Stimulated activated naive B cell treated with anti-CD40 and anti-IgM and Interleukin-4, amounts not matched to agents 10 μg/mL and 1 μg/mL and 100 μg/mL, for 72 hours (primary cell): Measurements from ENCODE around the gene RAD54L2.
"Not testable (repeated sequence)": the region's sequence is repeated elsewhere in the genome, so short reads cannot be mapped to it uniquely, and the experiment has no call there.

ENCODE experiments used
- ATAC-seq, 2 donors: fragments of 150-1000 bp; cut with Tn5 transposase; replicated peaks; 2 replicates each; pipeline ENCODE4 v1.10.0; 2021; ENCODE audit warnings: moderate library complexity in 1 of 2
- DNase-seq: peaks from one replicate; pipeline ENCODE4 v3.0.0; 2021
- H3K27ac Mint-ChIP-seq: one replicate; pipeline ENCODE4 v1.8.0; 2022; ENCODE audit warnings: mild to moderate bottlenecking, mixed read lengths
- H3K27me3 Mint-ChIP-seq, 2 donors: one replicate each; pipeline ENCODE4 v1.8.0; 2022; ENCODE audit warnings: mixed read lengths in 2 of 2
- H3K36me3 Mint-ChIP-seq, 2 donors: one replicate each; pipeline ENCODE4 v1.8.0; 2022; ENCODE audit warnings: mixed read lengths in 2 of 2, mild to moderate bottlenecking in 1 of 2
- H3K4me1 Mint-ChIP-seq, 2 donors: one replicate each; pipeline ENCODE4 v1.8.0; 2022; ENCODE audit warnings: mixed read lengths in 2 of 2, mild to moderate bottlenecking in 1 of 2
- H3K4me3 Mint-ChIP-seq, 2 donors: one replicate each; pipeline ENCODE4 v1.8.0; 2022; ENCODE audit warnings: mild to moderate bottlenecking in 2 of 2, mixed read lengths in 2 of 2, moderate library complexity in 1 of 2
- H3K9me3 Mint-ChIP-seq, 2 donors: one replicate each; pipeline ENCODE4 v1.8.0; 2022; ENCODE audit warnings: mixed read lengths in 2 of 2, mild to moderate bottlenecking in 1 of 2

The RAD54L2 gene, protein sequence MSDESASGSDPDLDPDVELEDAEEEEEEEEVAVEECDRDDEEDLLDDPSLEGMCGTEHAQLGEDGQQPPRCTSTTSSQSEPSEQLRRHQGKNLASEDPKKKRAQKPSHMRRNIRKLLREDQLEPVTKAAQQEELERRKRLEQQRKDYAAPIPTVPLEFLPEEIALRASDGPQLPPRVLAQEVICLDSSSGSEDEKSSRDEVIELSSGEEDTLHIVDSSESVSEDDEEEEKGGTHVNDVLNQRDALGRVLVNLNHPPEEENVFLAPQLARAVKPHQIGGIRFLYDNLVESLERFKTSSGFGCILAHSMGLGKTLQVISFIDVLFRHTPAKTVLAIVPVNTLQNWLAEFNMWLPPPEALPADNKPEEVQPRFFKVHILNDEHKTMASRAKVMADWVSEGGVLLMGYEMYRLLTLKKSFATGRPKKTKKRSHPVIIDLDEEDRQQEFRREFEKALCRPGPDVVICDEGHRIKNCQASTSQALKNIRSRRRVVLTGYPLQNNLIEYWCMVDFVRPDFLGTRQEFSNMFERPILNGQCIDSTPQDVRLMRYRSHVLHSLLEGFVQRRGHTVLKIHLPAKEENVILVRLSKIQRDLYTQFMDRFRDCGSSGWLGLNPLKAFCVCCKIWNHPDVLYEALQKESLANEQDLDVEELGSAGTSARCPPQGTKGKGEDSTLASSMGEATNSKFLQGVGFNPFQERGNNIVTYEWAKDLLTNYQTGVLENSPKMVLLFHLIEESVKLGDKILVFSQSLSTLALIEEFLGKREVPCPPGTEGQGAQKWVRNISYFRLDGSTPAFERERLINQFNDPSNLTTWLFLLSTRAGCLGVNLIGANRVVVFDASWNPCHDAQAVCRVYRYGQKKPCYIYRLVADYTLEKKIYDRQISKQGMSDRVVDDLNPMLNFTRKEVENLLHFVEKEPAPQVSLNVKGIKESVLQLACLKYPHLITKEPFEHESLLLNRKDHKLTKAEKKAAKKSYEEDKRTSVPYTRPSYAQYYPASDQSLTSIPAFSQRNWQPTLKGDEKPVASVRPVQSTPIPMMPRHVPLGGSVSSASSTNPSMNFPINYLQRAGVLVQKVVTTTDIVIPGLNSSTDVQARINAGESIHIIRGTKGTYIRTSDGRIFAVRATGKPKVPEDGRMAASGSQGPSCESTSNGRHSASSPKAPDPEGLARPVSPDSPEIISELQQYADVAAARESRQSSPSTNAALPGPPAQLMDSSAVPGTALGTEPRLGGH (N-terminal part only)

DNA sequence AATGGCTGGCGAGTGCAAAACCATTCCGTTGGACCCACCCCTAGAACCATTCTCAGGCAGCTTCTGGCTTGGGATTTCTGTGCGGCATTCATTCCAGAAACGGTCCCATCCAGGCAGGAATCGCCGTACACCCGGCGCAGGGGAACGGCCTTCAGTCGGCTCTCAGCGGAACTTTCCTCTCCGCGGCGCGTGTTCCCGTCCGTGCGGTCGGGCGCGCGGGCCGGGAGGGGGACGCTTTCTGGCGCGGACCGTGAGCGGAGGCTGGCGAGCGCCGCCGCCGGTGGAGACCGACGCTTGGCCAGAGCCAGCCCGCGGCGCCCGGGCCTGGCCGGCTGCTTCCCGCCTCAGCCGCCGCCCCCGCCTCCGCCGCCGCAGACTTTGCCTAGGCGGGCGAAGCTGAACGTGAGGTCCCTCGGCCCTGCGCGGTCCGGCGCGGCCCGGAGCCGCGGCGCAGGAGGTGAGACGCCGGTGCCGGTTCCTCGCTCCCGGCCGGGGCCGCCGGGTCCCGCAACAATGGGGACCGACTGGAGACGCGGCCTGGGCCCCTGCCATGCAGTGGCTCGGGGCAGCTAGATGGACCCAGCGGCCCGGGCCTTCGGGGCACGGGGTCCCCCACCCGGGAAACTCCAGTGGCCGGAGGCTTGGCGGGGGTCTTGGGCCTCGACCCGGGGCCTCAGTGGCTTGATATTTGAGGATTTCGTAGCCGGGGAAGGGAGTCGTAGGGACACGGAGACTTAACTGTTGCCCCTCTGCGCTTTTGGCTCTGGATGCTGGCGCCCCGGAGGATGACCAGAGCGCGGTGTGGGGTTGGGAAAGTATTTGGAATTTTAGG, at the start of gene RAD54L2:
Gene RAD54L2 (plus strand): TSS at position 261 of the 832 bp plus-strand sequence. CDS start 51,702 bp downstream, outside the sequence.
- DNase-seq = peak; percentile 72
- Mint-ChIP-seq H3K9me3 (no peaks in the 10 kb centered on the region), H3K4me3 (peak within 1 kb of the TSS; percentile 79 to 80), H3K36me3 (peaks cover 1 to 2% of the 10 kb centered on the region in 2 donors), H3K27me3 (peaks cover 0 to 5% of the 10 kb centered on the region in 2 donors), H3K4me1 (peaks cover 29 to 50% of the 10 kb centered on the region in 2 donors), H3K27ac (peak within 1 kb of the TSS; percentile 92)
- ATAC-seq = peak; percentile 82 to 91

DNA sequence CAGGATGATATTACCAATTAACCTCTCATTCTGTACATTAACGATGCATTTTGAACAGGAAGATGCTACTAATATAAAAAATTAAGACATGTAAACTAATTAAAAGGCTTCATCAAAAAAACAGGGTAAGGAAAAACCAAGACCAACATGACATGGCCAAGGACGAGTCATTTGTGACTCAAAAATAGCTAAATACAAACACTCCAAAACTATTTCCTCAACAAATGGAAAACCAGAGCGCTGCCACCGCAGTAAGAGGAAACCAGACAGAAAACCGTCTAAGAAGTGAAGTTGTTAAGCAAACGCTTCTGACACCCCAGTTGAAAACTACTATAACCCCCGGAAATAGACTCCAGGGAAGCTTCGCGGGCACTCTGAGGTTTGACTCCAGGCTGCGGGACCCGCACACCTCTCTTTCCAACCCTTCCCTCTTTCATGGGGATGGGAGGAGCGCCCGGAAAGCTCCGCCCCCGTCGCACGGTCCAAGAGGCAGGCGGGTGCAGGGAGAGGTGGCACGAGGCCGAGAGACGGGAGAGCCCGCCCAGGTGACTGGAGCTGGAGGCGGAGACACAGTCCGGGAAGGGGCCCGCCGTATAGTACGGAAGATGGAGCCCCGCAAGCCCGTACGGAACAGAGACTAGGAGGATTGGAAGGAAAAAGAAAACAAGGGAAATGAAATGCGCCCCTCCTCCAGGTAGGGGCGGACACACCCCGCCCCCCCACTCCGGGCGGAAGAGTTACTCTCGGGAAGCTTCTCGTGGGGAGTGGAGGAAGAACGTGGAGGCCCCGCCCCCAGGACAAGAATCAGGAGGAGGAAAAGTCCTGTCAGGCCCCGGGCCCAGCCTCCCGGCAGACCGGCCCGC, 39.4 kb upstream of the RAD54L2 start:
- peak; percentile 85 for DNase-seq
- ATAC-seq = peak; percentile 71 to 73
- peak overlapping the region; percentile 94 for H3K27ac Mint-ChIP-seq
- H3K4me3 Mint-ChIP-seq = peak overlapping the region; percentile 87 to 91
- peaks cover 0 to 5% of the 10 kb centered on the region in 2 donors for H3K27me3 Mint-ChIP-seq
- H3K9me3 Mint-ChIP-seq = no peaks in the 10 kb centered on the region
- peaks cover 2 to 6% of the 10 kb centered on the region in 2 donors for H3K36me3 Mint-ChIP-seq
- H3K4me1 Mint-ChIP-seq = peaks cover 11 to 14% of the 10 kb centered on the region in 2 donors

DNA sequence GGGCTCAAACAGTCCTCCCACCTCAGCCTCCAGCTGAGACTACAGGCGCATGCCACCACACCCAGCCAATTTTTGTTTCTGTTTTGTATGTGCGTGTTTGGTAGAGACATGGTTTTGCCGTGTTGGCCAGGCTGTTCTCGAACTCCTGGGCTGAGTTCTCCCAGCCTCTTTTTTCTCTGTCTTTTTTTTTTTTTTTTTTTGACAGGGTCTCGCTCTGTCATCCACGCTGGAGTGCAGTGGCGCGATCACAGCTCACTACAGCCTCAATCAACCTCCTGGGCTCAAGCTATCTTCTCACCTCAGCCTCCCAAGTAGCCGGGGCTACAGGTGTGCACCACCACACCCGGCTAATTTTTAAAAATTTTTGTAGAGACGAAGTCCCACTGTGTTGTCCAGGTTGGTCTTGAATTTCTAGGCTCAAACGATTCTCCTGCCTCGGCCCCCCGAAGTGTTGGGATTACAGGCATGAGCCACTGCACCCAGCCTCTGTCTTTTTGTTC, 37.8 kb upstream of the RAD54L2 start:
- DNase-seq (no peak), ATAC-seq (no peak)
- Mint-ChIP-seq H3K4me3 (peak overlapping the region; percentile 87 to 91), H3K27me3 (peaks cover 0 to 5% of the 10 kb centered on the region in 2 donors), H3K4me1 (peaks cover 11 to 14% of the 10 kb centered on the region in 2 donors), H3K9me3 (no peaks in the 10 kb centered on the region), H3K27ac (peak overlapping the region; percentile 94), H3K36me3 (peaks cover 2 to 6% of the 10 kb centered on the region in 2 donors)

DNA sequence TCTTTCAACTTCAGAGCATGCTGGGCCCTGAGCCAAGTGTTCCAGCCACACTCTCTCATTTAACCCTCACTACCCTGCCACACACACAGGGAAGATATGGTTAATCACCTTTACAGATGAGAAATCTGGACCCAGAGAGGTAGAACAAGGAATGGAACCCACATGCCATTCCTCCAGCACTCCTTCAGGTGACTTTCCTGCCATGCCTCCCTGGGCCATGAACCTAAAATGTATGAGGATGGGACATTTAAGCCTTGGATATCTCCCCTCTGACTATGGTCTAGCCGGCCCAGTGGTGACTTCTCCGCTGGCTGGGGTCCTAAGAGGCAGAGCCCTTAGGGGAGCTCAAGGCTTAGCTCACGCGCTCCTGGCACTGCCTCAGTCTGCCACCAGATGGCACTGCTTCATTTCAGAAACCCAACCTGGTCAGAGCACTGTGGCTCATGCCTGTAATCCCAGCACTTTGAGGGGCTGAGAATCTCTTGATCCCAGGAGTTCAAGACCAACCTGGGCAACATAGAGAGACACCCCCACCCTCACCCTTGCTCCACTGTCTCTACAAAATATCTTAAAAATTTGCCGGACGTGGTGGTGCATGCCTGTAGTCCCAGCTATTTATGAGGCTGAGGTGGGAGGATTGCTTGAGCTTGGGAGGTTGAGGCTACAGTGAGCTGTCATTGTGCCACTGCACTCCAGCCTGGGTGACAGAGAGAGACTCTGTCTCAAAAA, 36.5 kb upstream of the RAD54L2 start:
- DNase-seq = peak; percentile 66
- Mint-ChIP-seq H3K4me1 (peaks cover 7 to 11% of the 10 kb centered on the region in 2 donors), H3K27ac (peak overlapping the region; percentile 89), H3K27me3 (peaks cover 0 to 5% of the 10 kb centered on the region in 2 donors), H3K4me3 (no peak overlapping the region), H3K36me3 (peaks cover 2 to 6% of the 10 kb centered on the region in 2 donors), H3K9me3 (no peaks in the 10 kb centered on the region)
- ATAC-seq = peak; percentile 24 to 30

DNA sequence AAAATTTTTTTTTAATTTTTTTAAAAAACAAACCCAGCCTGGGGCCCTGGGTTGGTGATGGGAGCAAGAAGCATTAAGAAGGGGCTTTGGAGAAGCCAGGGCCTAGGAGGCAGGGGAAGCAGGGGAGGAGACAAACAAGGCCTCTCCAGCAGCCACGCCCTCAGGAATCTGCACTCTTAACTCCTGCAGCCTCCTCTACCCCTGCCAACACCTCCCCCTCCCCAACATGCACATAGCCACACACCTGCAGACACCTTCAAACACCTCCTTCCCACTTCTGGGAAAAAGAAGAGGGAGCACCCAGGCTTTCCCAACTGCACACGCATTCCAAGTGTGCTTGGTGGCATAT, 36.0 kb upstream of the RAD54L2 start:
- H3K4me3 Mint-ChIP-seq = no peak overlapping the region
- H3K9me3 Mint-ChIP-seq = no peaks in the 10 kb centered on the region
- DNase-seq = no peak
- H3K36me3 Mint-ChIP-seq = peaks cover 2 to 6% of the 10 kb centered on the region in 2 donors
- ATAC-seq = no peak
- no peak overlapping the region for H3K27ac Mint-ChIP-seq
- H3K27me3 Mint-ChIP-seq = peaks cover 0 to 5% of the 10 kb centered on the region in 2 donors
- peaks cover 4 to 11% of the 10 kb centered on the region in 2 donors for H3K4me1 Mint-ChIP-seq

DNA sequence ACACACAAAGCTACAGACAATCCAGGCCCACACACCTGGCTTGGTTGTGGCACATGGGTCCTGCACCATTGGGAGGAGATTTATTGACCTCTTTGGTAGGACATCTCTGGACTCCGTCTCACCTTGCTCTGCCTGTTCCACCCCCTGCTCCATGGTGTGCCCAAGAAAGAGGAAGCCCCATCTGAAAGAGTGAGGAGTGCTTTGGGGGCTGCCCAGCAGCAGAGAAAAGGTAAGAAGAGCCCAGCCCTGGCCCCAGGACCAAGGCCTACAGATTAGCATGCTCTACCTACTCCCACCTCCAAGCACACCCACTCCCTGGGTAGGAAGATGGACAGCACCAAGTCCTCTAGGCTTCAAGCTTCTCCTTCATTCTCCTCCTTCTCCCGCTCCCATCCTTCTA, 35.5 kb upstream of the RAD54L2 start:
- Mint-ChIP-seq H3K36me3 (peaks cover 2 to 6% of the 10 kb centered on the region in 2 donors), H3K9me3 (no peaks in the 10 kb centered on the region), H3K4me3 (no peak overlapping the region), H3K4me1 (peaks cover 4 to 11% of the 10 kb centered on the region in 2 donors), H3K27me3 (peaks cover 0 to 5% of the 10 kb centered on the region in 2 donors), H3K27ac (no peak overlapping the region)
- DNase-seq (no peak), ATAC-seq (no peak)

DNA sequence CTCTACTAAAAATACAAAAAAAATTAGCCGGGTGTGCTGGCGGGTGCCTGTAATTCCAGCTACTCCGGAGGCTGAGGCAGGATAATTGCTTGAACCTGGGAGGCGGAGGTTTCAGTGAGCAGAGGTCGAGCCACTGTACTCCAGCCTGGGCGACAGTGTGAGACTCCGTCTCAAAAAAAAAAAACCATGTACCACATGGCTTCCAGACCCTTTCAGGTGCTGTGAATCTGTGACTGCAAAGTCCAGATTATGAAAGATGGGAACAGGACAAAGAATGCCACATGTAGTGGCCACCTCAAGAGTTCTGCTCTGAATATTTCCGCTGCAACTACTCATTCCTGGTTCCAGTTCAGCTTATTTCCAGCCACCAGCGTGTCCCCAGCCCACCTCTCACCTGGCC, 30.3 kb upstream of the RAD54L2 start:
- H3K27me3 Mint-ChIP-seq = peaks cover 0 to 4% of the 10 kb centered on the region in 2 donors
- no peaks in the 10 kb centered on the region for H3K9me3 Mint-ChIP-seq
- no peak overlapping the region for H3K4me3 Mint-ChIP-seq
- H3K27ac Mint-ChIP-seq = no peak overlapping the region
- DNase-seq (no peak), ATAC-seq (no peak)
- H3K36me3 Mint-ChIP-seq = no peaks in the 10 kb centered on the region
- H3K4me1 Mint-ChIP-seq = peaks cover 7 to 9% of the 10 kb centered on the region in 2 donors

DNA sequence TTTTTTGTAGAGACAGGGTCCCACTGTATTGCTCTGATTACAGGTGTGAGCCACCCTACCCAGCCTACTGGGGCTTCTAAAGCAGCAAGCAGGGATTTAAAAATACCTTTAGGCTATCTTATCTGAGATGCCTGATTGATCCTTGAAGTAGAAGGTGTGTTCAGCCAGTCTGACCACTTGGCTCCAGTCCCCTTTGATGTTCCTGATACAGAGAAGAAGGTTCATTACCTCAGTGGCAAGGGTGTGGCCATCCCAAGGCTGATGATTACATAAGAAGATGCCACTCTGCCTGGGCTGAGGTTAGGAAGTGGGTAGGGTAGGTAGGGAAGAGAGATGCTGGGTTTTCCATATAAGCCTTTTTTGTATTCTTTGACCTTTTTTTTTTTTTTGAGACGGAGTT, 27.5 kb upstream of the RAD54L2 start:
- Mint-ChIP-seq H3K36me3 (no peaks in the 10 kb centered on the region), H3K27ac (no peak overlapping the region), H3K4me3 (no peak overlapping the region), H3K4me1 (peaks cover 5 to 9% of the 10 kb centered on the region in 2 donors), H3K27me3 (no peaks in the 10 kb centered on the region), H3K9me3 (no peaks in the 10 kb centered on the region)
- ATAC-seq (no peak), DNase-seq (no peak)

DNA sequence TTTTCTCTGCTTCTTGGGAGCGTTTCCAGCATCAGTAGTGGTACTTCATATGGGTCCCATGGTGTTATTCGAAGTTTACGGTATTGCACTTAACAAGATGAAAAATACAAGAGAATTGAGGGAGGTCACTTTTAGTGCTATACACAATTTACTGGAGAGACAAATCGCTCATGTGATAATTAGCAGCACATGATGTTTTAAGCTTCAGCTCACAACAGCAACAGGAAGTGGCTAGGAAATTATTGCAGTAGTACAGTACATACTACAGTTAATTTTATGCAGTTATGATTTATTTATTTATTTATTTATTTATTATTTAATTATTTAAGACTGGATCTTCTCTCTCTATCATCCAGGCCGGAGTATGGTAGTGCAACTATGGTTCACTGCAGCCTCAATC, 24.3 kb upstream of the RAD54L2 start:
- ATAC-seq (no peak), DNase-seq (no peak)
- no peaks in the 10 kb centered on the region for H3K27me3 Mint-ChIP-seq
- no peaks in the 10 kb centered on the region for H3K36me3 Mint-ChIP-seq
- H3K9me3 Mint-ChIP-seq = no peaks in the 10 kb centered on the region
- H3K4me1 Mint-ChIP-seq = peaks cover 5 to 9% of the 10 kb centered on the region in 2 donors
- no peak overlapping the region for H3K27ac Mint-ChIP-seq
- no peak overlapping the region for H3K4me3 Mint-ChIP-seq

DNA sequence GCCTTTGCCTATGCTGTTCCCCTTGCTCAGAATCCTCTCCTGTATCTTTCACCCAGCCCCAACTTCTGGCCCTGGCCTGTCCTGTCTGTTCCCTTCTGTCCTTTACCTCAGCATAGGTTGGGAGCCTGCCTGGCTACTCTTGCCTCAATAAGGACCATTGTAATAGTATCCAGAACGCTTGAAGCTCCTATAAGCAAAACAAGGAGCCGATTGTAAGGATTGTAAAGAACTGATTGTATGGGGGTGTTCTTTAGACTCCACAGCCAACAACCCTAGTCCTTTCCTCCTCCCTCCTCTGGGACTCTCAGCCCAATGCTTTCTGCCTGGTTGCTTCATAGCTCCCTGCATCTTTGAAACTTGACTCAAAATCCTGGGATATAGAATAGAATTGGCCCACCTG, 18.7 kb upstream of the RAD54L2 start:
- peaks cover 15 to 30% of the 10 kb centered on the region in 2 donors for H3K4me1 Mint-ChIP-seq
- no peak overlapping the region for H3K27ac Mint-ChIP-seq
- peaks cover 7 to 10% of the 10 kb centered on the region in 2 donors for H3K27me3 Mint-ChIP-seq
- peaks cover 0 to 2% of the 10 kb centered on the region in 2 donors for H3K36me3 Mint-ChIP-seq
- ATAC-seq (no peak), DNase-seq (no peak)
- no peak overlapping the region for H3K4me3 Mint-ChIP-seq
- no peaks in the 10 kb centered on the region for H3K9me3 Mint-ChIP-seq

DNA sequence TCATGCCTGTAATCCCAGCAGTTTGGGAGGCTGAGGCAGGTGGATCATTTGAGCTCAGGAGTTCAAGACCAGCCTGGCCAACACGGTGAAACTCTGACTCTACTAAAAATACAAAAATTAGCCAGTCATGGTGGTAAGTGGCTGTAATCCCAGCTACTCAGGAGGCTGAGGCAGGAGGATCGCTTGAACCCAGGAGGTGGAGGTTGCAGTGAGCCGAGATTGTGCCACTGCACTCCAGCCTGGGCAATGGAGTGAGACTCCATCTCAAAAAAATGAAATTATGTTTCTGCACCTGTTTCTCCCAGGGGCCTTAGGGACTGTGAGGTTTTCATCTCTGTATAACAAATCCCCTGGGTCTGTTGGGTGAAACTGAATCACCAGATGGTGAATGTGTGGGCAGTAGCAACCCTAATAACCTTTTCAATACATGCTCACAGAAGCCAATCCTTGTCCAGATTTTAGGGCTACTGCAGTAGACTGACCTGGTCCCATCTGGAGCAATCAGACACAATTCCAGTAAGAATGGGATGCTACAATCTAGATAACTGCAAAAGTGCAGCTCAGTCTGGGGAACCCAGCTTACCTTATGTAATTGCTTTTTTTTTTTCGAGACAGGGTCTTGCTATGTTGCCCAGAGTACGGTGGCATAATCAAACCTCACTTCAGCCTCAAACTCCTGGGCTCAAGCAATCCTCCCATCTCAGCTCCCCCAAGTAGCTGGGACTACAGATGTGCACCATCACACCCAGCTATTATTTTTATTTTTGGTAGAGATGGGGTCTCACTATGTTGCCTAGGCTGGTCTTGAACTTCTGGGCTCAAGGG, 17.4 kb upstream of the RAD54L2 start:
- DNase-seq (peak; percentile 63), ATAC-seq (peak; percentile 98)
- peaks cover 12 to 14% of the 10 kb centered on the region in 2 donors for H3K27me3 Mint-ChIP-seq
- not testable (repeated sequence) for H3K36me3 Mint-ChIP-seq, H3K9me3 Mint-ChIP-seq, H3K27ac Mint-ChIP-seq
- peak overlapping the region in 1 of 2 donors; percentile 25 for H3K4me3 Mint-ChIP-seq
- peaks cover 15 to 30% of the 10 kb centered on the region in 2 donors for H3K4me1 Mint-ChIP-seq
